Testis (tissue), 3 donors: ENCODE results near the gene FMO1. TPM values are rescaled to one million over a fixed set of nuclear protein-coding genes. Genes with fewer than 3 reads are reported as not detected.
"Not testable (repeated sequence)": the region's sequence is repeated elsewhere in the genome, so short reads cannot be mapped to it uniquely, and the experiment has no call there.

Experiments used
- DNase-seq: peaks from one replicate; pipeline ENCODE4 v3.0.0-alpha.2; 2019
- H3K27ac ChIP-seq, 2 donors: fragments of 200-600 bp; sonication (generic); one replicate each; pipeline ENCODE4 v1.5.1; 2019
- H3K27me3 ChIP-seq: fragments of 200-600 bp; sonication (generic); one replicate; pipeline ENCODE4 v1.5.1; 2019
- H3K36me3 ChIP-seq: fragments of 200-600 bp; sonication (generic); one replicate; pipeline ENCODE4 v1.5.1; 2017; ENCODE audit warnings: low read depth; ENCODE audit errors: missing control alignments
- H3K4me1 ChIP-seq: fragments of 200-600 bp; sonication (generic); one replicate; pipeline ENCODE4 v1.5.1; 2019
- H3K4me3 ChIP-seq, 2 donors: fragments of 200-600 bp; sonication (generic); one replicate each; pipeline ENCODE4 v1.5.1; 2017 to 2019
- H3K9me3 ChIP-seq: fragments of 200-600 bp; sonication (generic); one replicate; pipeline ENCODE4 v1.5.1; 2017
- CTCF ChIP-seq, 3 experiments: fragments of 450-650 bp in 2 of 3; fragments of 200-600 bp in 1 of 3; sonication (generic) in 1 of 3; IDR thresholded peaks; one replicate each; pipeline ENCODE4 v1.5.1; 2016 to 2019; ENCODE audit warnings: antibody characterized with exemption in 3 of 3, mild to moderate bottlenecking in 2 of 3, moderate library complexity in 1 of 3
- POLR2A ChIP-seq: fragments of 450-650 bp; IDR thresholded peaks from one replicate; pipeline ENCODE4 v1.6.1; 2017; ENCODE audit warnings: antibody characterized with exemption, mild to moderate bottlenecking, moderate library complexity
- WGBS, 2 donors: methylation state at CpG; one replicate each; pipeline ENCODE4 v1.1.5; 2018; 5-methylcytosine and 5-hydroxymethylcytosine counted together
- intact Hi-C: fragments of 100-400 bp; cut with DNase I; formaldehyde crosslinking; loops from one replicate; pipeline ENCODE4 v1.15.1; 2023; ENCODE audit warnings: low total_unique reads
- polyA plus RNA-seq: library from polyadenylated mRNA; stranded (reverse); fragments of 350-450 nt; fragmentation: Illumina TruSeq; extraction: RNeasy Lipid Tissue Mini Kit (QIAGEN cat#74804); gene quantifications from one replicate; pipeline ENCODE4 v1.2.3, GENCODE V29; 2014; ENCODE audit warnings: low read depth, low replicate concordance; ENCODE audit not compliant: insufficient read depth
- total RNA-seq, 2 donors: library from RNA; depleted of rRNA; stranded (reverse); fragments of >200 nt; gene quantifications; one replicate each; pipeline ENCODE4 v1.2.3, GENCODE V29; 2016

FMO1 gene
- total and polyA plus RNA-seq, 3 donors from 2014 or later = 1.7 to 3.7 TPM; not detected in 1

GRCh38 chr1:171279678-171280077 lies 31.4 kb downstream of the FMO1 start:
- intact Hi-C loops = no loop called here
- Histone ChIP-seq H3K27ac (no peak overlapping the region), H3K27me3 (no peaks in the 10 kb centered on the region), H3K36me3 (no peaks in the 10 kb centered on the region), H3K4me1 (no peaks in the 10 kb centered on the region), H3K4me3 (no peak overlapping the region), H3K9me3 (no peaks in the 10 kb centered on the region)
- TF ChIP-seq CTCF (IDR thresholded peaks at IDR 0.05) = no peak
- no peak for TF ChIP-seq POLR2A
- 81 to 90% methylated on average over 3 of the region's 3 CpGs for WGBS, 2 donors
- no peak for DNase-seq

GRCh38 chr1:171280599-171280998 lies 32.3 kb downstream of the FMO1 start:
- H3K4me3 ChIP-seq = no peak overlapping the region
- intact Hi-C loops = no loop called here
- no peaks in the 10 kb centered on the region for H3K36me3 ChIP-seq
- TF ChIP-seq CTCF (IDR thresholded peaks at IDR 0.05) (no peak), POLR2A (no peak)
- DNase-seq = no peak
- no peak overlapping the region for H3K27ac ChIP-seq
- H3K9me3 ChIP-seq = no peaks in the 10 kb centered on the region
- WGBS, 2 donors = 81 to 90% methylated on average over 7 of the region's 7 CpGs
- no peaks in the 10 kb centered on the region for H3K27me3 ChIP-seq
- no peaks in the 10 kb centered on the region for H3K4me1 ChIP-seq

- no peak for DNase-seq
- H3K36me3 ChIP-seq = no peaks in the 10 kb centered on the region
- H3K27ac ChIP-seq = no peak overlapping the region
- no peak overlapping the region for H3K4me3 ChIP-seq
- intact Hi-C loops = no loop called here
- H3K4me1 ChIP-seq = no peaks in the 10 kb centered on the region
- TF ChIP-seq POLR2A (no peak), CTCF (IDR thresholded peaks at IDR 0.05) (no peak)
- 82 to 85% methylated on average over 4 of the region's 4 CpGs for WGBS, 2 donors
- H3K9me3 ChIP-seq = no peaks in the 10 kb centered on the region
- no peaks in the 10 kb centered on the region for H3K27me3 ChIP-seq
These were observed 37.9 kb downstream of the FMO1 start for GRCh38 chr1:171286032-171286705.

- DNase-seq = no peak
- intact Hi-C loops = no loop called here
- Histone ChIP-seq H3K9me3 (no peaks in the 10 kb centered on the region), H3K27me3 (no peaks in the 10 kb centered on the region), H3K36me3 (no peaks in the 10 kb centered on the region), H3K4me3 (no peak overlapping the region), H3K4me1 (no peaks in the 10 kb centered on the region), H3K27ac (no peak overlapping the region)
- TF ChIP-seq POLR2A (no peak), CTCF (IDR thresholded peaks at IDR 0.05) (no peak)
- 73 to 87% methylated on average over 2 of the region's 2 CpGs for WGBS, 2 donors
These were observed 42.3 kb downstream of the FMO1 start for GRCh38 chr1:171290621-171291020.

- 62 to 77% methylated on average over 1 of the region's 1 CpG for WGBS, 2 donors
- Histone ChIP-seq H3K36me3 (no peaks in the 10 kb centered on the region), H3K4me1 (no peaks in the 10 kb centered on the region), H3K4me3 (no peak overlapping the region), H3K27me3 (no peaks in the 10 kb centered on the region), H3K27ac (no peak overlapping the region), H3K9me3 (no peaks in the 10 kb centered on the region)
- intact Hi-C loops = no loop called here
- TF ChIP-seq CTCF (IDR thresholded peaks at IDR 0.05) (no peak), POLR2A (no peak)
- no peak for DNase-seq
These were observed 44.5 kb downstream of the FMO1 start for GRCh38 chr1:171292799-171293198.

- H3K27me3 ChIP-seq, H3K4me1 ChIP-seq, intact Hi-C loops, H3K27ac ChIP-seq, H3K4me3 ChIP-seq, H3K36me3 ChIP-seq, DNase-seq, H3K9me3 ChIP-seq: not testable (repeated sequence)
- WGBS, 2 donors = 75 to 79% methylated on average over 7 of the region's 7 CpGs
These were observed 47.1 kb downstream of the FMO1 start for GRCh38 chr1:171295383-171295782.
